ENCODE measurements around the gene NIN. TPM values are rescaled to one million over a fixed set of nuclear protein-coding genes. Genes with fewer than 3 reads are reported as not detected.

Gene NIN
- total RNA-seq, 4 donors from 2014 or later: 23.7 to 51.2 (median 29.5) TPM

- DNase-seq (ENCODE audit: low spot score) (no peak), ATAC-seq (ENCODE audit: low FRiP score) (no peak)
- no peak for TF ChIP-seq CTCF (IDR thresholded peaks at IDR 0.05)
Measured at GRCh38 chr14:50808053-50808452, 22.9 kb downstream of the NIN start.

GRCh38 chr14:50806241-50806933, 24.6 kb downstream of the NIN start:
- no peak for TF ChIP-seq CTCF (IDR thresholded peaks at IDR 0.05)
- DNase-seq (ENCODE audit: low spot score): no peak
- ATAC-seq (ENCODE audit: low FRiP score): no peak

GRCh38 chr14:50805396-50805795, 25.6 kb downstream of the NIN start:
- no peak for DNase-seq (ENCODE audit: low spot score)
- TF ChIP-seq CTCF (IDR thresholded peaks at IDR 0.05): no peak
- ATAC-seq (ENCODE audit: low FRiP score): no peak

- no peak for TF ChIP-seq CTCF (IDR thresholded peaks at IDR 0.05)
- ATAC-seq (ENCODE audit: low FRiP score) (no peak), DNase-seq (ENCODE audit: low spot score) (no peak)
Measured at GRCh38 chr14:50804181-50804721, 26.7 kb downstream of the NIN start.

GRCh38 chr14:50801706-50802105, 29.3 kb downstream of the NIN start:
- ATAC-seq (ENCODE audit: low FRiP score): no peak
- no peak for DNase-seq (ENCODE audit: low spot score)
- no peak for TF ChIP-seq CTCF (IDR thresholded peaks at IDR 0.05)

- no peak for ATAC-seq (ENCODE audit: low FRiP score)
- DNase-seq (ENCODE audit: low spot score): no peak
- no peak for TF ChIP-seq CTCF (IDR thresholded peaks at IDR 0.05)
Measured at GRCh38 chr14:50800032-50800431, 30.9 kb downstream of the NIN start.

- ATAC-seq (ENCODE audit: low FRiP score) (no peak), DNase-seq (ENCODE audit: low spot score) (no peak)
- TF ChIP-seq CTCF (IDR thresholded peaks at IDR 0.05): no peak
Measured at GRCh38 chr14:50798048-50798421, 32.9 kb downstream of the NIN start.

Data from omental fat pad (tissue), 4 donors.